GM19328 (cell line): ENCODE data around the gene DNA2.

ENCODE experiments used
- ATAC-seq: cut with Tn5 transposase; IDR thresholded peaks from one replicate; pipeline ENCODE4 v1.9.1; 2021; ENCODE audit warnings: mild to moderate bottlenecking, moderate library complexity; ENCODE audit not compliant: unreplicated experiment

DNA2 gene

DNA sequence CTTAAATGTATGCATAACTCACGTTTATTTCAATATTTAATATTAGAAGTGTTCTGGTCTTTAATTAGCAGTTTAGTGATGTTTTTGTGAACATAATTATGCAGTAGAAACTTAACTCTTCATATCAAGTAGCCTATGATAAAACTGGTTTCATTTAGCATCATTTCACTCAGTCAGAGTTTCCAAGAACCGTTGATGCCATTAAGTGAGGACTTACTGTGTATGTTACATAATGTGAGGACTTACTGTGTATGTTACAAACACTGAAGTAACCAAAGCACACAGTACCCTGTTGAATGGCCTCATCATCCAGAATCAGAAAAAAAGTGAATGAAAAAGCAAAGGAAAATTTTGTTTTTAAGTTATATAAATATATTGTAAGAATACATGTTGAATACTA is 106.2 kb downstream of the DNA2 start:
- no peak for ATAC-seq

DNA sequence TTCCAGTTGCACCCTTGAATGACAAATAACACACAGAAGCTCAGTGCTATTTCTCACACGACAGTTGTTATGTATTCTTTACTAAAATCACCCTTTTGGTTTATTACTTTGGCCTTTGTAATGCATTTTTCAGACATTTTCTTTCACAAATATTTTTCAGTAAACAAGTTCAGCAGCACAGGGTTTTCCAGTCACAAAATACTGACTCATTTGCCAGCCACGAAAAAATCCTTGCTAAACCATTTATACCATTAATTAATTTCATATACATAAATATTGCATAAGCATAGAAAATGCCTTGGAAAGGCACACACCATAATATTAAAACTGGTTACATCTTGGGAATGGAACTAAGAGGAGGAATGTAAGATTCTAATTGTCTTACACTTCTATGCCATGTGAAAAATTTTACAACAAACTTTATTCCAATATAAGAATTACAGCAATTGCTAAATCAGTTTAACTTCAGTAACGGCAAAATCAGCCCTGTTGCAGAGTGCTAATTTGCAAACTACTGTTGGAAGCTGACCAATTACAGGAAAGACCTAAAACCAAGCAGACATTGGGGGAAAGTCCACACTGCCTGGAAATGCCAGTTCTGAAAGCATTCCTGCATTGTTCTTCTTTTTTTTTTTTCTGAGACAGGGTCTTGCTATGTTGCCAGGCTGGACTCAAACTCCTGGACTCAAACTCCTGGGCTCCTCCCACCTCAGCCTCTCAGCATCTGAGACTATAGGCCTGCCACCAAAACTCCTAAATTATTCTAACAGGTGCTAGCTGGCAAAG is 107.5 kb downstream of the DNA2 start:
- ATAC-seq = no peak
